Measurements from ENCODE around the gene PDE5A.
"Not testable (repeated sequence)": the region's sequence is repeated elsewhere in the genome, so short reads cannot be mapped to it uniquely, and the experiment has no call there.

The PDE5A gene

GRCh38 chr4:119643306-119644042 is 14.9 kb upstream of the PDE5A start:
- DNase-seq = no peak

GRCh38 chr4:119641765-119642164 is 13.2 kb upstream of the PDE5A start:
- DNase-seq = no peak

- DNase-seq = no peak
Measured at GRCh38 chr4:119638359-119638758, 9.8 kb upstream of the PDE5A start.

- DNase-seq = not testable (repeated sequence)
Measured at GRCh38 chr4:119636851-119637250, 8.2 kb upstream of the PDE5A start.

GRCh38 chr4:119632216-119632615 is 3.6 kb upstream of the PDE5A start:
- DNase-seq = no peak

- no peak for DNase-seq
Measured at GRCh38 chr4:119629142-119629471, 503 bp upstream of the PDE5A start.

GRCh38 chr4:119627267-119628255 is 1.0 kb downstream of the PDE5A start:
- peak in 1 of 2 experiments; percentile 35 for DNase-seq

GRCh38 chr4:119626943-119627266 is 1.7 kb downstream of the PDE5A start:
- no peak for DNase-seq

- no peak for DNase-seq
Measured at GRCh38 chr4:119626420-119626819, 2.2 kb downstream of the PDE5A start.

GRCh38 chr4:119625761-119626160 is 2.8 kb downstream of the PDE5A start:
- DNase-seq = no peak

- peak in 1 of 2 experiments; percentile 11 for DNase-seq
Measured at GRCh38 chr4:119624356-119624755, 4.2 kb downstream of the PDE5A start.

- no peak for DNase-seq
Measured at GRCh38 chr4:119623025-119623424, 5.6 kb downstream of the PDE5A start.

GRCh38 chr4:119615068-119615719 is 13.4 kb downstream of the PDE5A start:
- no peak for DNase-seq

- peak in 1 of 2 experiments; percentile 37 for DNase-seq
Measured at GRCh38 chr4:119604266-119604665, 24.3 kb downstream of the PDE5A start.

GRCh38 chr4:119602366-119602765 is 26.2 kb downstream of the PDE5A start:
- DNase-seq = no peak

GRCh38 chr4:119598521-119598920 is 30.1 kb downstream of the PDE5A start:
- no peak for DNase-seq

- DNase-seq = no peak
Measured at GRCh38 chr4:119597377-119597776, 31.2 kb downstream of the PDE5A start.

GRCh38 chr4:119593698-119594097 is 34.9 kb downstream of the PDE5A start:
- peak; percentile 19 to 30 for DNase-seq

- DNase-seq = no peak
Measured at GRCh38 chr4:119592830-119593229, 35.8 kb downstream of the PDE5A start.

GRCh38 chr4:119589165-119589564 is 39.4 kb downstream of the PDE5A start:
- DNase-seq = no peak

- no peak for DNase-seq
Measured at GRCh38 chr4:119587796-119588195, 40.8 kb downstream of the PDE5A start.

- DNase-seq = no peak
Measured at GRCh38 chr4:119585771-119586170, 42.8 kb downstream of the PDE5A start.

- DNase-seq = no peak
Measured at GRCh38 chr4:119581190-119581873, 47.3 kb downstream of the PDE5A start.

All from NCI-H524 (cell line).